Neutrophil (primary cell): ENCODE results near the gene SNX2.
A peak's percentile ranks its signal among the peaks of the same experiment; 100 is the strongest.

Experiments
- H3K27ac ChIP-seq: fragments of 200-600 bp; sonication (generic); 2 replicates; pipeline ENCODE4 v1.5.1; 2016; ENCODE audit warnings: mild to moderate bottlenecking, moderate library complexity
- H3K27me3 ChIP-seq: fragments of 200-600 bp; sonication (generic); 2 replicates; pipeline ENCODE4 v1.6.0; 2016; ENCODE audit warnings: mild to moderate bottlenecking
- H3K36me3 ChIP-seq: fragments of 200-600 bp; sonication (generic); 2 replicates; pipeline ENCODE4 v1.5.1; 2017
- H3K4me1 ChIP-seq, 2 experiments: fragments of 200-600 bp in 1 of 2; sonication (generic) in 1 of 2; 1 replicate in 1 of 2; 2 replicates in 1 of 2; pipeline versions ENCODE4 v1.5.1 to v1.6.1; 2013 to 2016; ENCODE audit warnings: low read depth in 1 of 2, low read length in 1 of 2, mild to moderate bottlenecking in 1 of 2, moderate library complexity in 1 of 2; ENCODE audit not compliant: control insufficient read depth in 1 of 2, insufficient read depth in 1 of 2
- H3K4me3 ChIP-seq, 2 experiments: fragments of 200-600 bp in 1 of 2; sonication (generic) in 1 of 2; 1 replicate in 1 of 2; 2 replicates in 1 of 2; pipeline ENCODE4 v1.5.1; 2013 to 2016; ENCODE audit warnings: low read depth in 1 of 2, low read length in 1 of 2, mild to moderate bottlenecking in 1 of 2, moderate library complexity in 1 of 2
- H3K9me3 ChIP-seq: fragments of 200-600 bp; sonication (generic); 2 replicates; pipeline ENCODE4 v1.5.1; 2016
- TF ChIP-seq, protein P1 (sequence below): fragments of 200-600 bp; sonication (generic); IDR thresholded peaks from 2 replicates; pipeline ENCODE4 v1.5.1; 2016; ENCODE audit warnings: antibody characterized with exemption

Gene SNX2

DNA sequence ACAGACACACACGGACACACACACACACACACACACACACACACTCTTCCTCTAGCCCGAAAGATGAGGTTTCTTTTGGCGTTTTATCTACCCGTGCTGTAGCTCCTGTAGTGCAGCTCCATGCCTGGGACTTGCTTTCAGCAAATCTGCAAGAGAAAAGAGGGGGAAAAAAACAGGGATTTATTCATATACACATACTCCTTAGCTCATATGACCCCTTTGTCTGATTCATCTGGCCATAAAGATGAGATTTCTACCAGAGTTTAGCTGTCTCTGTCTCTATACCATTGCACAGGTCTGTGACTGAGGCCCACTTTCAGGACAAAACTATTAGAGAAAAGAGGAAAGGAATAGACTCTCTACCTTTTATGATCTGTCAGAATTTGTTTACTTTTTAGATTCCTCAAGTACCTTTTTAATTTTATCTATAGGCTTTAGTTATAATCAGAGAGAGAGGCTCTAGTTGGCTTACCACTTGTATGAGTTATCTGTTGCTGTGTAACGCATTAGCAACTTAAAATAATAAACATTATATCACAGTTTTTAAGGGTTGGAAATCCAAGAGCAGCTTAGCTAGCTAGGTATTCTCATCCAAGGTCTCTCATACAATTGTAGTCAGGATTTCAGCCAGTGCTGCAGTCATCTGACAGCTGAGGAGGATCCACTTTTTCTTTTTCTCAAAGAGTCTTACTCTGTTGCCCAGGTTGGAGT lies 14.7 kb downstream of the SNX2 start:
- TF ChIP-seq, protein P1, sequence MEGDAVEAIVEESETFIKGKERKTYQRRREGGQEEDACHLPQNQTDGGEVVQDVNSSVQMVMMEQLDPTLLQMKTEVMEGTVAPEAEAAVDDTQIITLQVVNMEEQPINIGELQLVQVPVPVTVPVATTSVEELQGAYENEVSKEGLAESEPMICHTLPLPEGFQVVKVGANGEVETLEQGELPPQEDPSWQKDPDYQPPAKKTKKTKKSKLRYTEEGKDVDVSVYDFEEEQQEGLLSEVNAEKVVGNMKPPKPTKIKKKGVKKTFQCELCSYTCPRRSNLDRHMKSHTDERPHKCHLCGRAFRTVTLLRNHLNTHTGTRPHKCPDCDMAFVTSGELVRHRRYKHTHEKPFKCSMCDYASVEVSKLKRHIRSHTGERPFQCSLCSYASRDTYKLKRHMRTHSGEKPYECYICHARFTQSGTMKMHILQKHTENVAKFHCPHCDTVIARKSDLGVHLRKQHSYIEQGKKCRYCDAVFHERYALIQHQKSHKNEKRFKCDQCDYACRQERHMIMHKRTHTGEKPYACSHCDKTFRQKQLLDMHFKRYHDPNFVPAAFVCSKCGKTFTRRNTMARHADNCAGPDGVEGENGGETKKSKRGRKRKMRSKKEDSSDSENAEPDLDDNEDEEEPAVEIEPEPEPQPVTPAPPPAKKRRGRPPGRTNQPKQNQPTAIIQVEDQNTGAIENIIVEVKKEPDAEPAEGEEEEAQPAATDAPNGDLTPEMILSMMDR = no peak
- Histone ChIP-seq H3K4me1 (peaks cover 2 to 3% of the 10 kb centered on the region in 2 experiments), H3K4me3 (no peak overlapping the region), H3K27ac (no peak overlapping the region), H3K36me3 (no peaks in the 10 kb centered on the region), H3K27me3 (no peaks in the 10 kb centered on the region), H3K9me3 (no peaks in the 10 kb centered on the region)

DNA sequence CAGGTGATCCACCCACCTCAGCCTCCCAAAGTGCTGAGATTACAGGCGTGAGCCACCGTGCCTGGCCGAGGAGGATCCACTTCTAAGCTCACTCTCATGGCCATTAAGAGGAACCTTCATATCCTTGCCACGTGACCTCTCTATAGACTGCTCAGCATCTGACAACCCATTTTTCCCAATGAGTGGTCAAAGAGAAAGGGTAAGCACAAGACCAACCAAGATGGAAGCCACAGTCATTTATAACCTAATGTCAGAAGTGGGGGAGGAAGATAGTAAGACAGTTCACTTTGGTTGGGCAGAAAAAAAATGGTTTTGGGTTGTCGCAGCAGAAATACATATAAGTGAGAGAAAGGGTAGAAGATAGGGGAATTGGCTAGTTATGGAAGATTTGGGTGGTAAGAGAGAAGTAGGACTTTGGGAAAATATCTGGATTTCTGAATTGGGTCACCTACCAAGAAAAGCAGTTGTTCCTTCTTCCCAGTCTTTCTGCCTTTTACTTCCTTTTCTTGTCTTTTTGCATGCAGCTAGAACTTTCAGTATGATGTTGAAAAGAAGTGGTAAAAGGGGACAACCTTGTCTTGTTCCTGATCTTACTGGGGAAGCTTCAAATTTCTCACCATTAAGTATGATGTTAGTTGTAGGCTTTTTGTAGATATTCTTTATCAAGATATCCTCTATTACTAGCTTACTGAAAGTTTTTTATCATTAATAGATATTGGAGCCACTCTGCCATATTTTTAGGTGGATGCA lies 15.6 kb downstream of the SNX2 start:
- no peaks in the 10 kb centered on the region for H3K36me3 ChIP-seq
- no peak overlapping the region for H3K4me3 ChIP-seq
- no peaks in the 10 kb centered on the region for H3K9me3 ChIP-seq
- TF ChIP-seq, protein P1 = no peak
- peaks cover 2 to 3% of the 10 kb centered on the region in 2 experiments for H3K4me1 ChIP-seq
- H3K27ac ChIP-seq = peak overlapping the region; percentile 34
- H3K27me3 ChIP-seq = no peaks in the 10 kb centered on the region

DNA sequence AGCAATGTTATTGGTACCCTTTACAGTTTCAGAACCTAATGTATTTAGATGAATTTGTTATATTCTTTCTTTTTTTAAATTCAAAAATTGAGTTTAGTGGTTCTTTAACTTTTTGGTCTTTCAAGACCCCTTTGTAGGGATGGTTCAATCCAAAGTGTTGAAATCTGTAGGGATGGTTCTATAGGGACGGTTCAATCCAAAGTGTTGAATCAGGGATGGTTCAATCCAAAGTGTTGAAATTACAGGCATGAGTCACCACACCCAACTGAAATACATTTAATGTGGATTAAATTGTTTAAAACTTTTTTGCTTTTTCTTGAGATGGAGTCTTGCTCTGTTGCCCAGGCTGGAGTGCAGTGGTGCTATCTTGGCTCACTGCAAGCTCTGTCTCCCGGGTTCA lies 30.6 kb downstream of the SNX2 start:
- no peaks in the 10 kb centered on the region for H3K9me3 ChIP-seq
- TF ChIP-seq, protein P1 = no peak
- H3K27ac ChIP-seq = no peak overlapping the region
- H3K4me3 ChIP-seq = no peak overlapping the region
- H3K27me3 ChIP-seq = no peaks in the 10 kb centered on the region
- H3K36me3 ChIP-seq = peaks cover 77% of the 10 kb centered on the region
- H3K4me1 ChIP-seq = no peaks in the 10 kb centered on the region

DNA sequence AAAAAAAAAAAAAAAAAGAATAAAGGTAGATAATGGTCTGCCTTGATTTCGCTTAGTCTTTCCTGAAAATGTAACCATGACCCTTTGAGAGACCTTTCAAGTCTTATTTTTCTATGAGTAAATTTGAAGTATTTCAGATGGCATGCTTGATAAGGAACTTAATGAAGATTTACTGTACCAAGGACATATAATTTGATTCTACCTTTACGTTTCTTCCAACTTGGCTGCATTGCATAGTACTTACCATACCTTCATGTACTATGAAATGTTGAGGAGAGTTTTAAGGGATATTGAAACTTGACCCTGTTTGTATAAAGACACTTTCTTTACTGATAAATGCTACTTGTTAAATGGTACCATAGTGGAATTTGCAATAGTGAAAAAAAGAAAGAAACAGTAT lies 35.5 kb downstream of the SNX2 start:
- H3K36me3 ChIP-seq = peaks cover 45% of the 10 kb centered on the region
- no peak overlapping the region for H3K27ac ChIP-seq
- H3K27me3 ChIP-seq = no peaks in the 10 kb centered on the region
- TF ChIP-seq, protein P1 = no peak
- peaks cover 0 to 9% of the 10 kb centered on the region in 2 experiments for H3K4me1 ChIP-seq
- H3K9me3 ChIP-seq = no peaks in the 10 kb centered on the region
- no peak overlapping the region for H3K4me3 ChIP-seq

DNA sequence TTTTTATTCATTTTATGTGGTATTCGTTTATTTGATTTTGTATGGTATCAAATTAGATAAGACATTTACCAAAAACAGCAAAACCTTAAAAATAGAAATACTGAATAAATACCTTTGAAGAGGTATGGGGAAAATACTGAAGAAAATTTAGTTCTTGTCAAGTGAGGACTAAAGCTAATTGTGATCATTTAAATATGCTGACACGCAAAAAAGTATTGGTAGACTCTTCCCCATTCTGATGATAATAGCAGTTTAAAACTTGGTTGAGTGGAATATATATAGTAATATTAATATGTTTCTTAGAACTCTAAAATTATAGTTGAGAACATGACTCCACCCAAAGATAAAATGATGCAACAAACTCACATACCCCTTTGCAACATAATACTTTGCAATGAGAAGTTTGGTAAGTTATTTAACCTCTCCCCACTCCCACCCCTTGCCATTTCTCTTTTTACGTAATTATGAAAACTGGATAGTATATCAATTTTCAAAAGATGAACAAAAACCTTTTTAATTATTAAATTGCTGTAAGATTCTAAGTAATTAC lies 40.4 kb downstream of the SNX2 start:
- no peak overlapping the region for H3K27ac ChIP-seq
- no peaks in the 10 kb centered on the region for H3K9me3 ChIP-seq
- H3K27me3 ChIP-seq = no peaks in the 10 kb centered on the region
- TF ChIP-seq, protein P1 = no peak
- no peak overlapping the region for H3K4me3 ChIP-seq
- H3K36me3 ChIP-seq = peaks cover 40% of the 10 kb centered on the region
- H3K4me1 ChIP-seq = peaks cover 0 to 9% of the 10 kb centered on the region in 2 experiments
